CD14-positive monocyte (primary cell): ENCODE data around the gene CSRP1. TPM values are rescaled to one million over a fixed set of nuclear protein-coding genes. Genes with fewer than 3 reads are reported as not detected.

Source experiments
- DNase-seq, 3 donors: peaks; one replicate each; pipeline ENCODE4 v3.0.0-alpha.2; 2011 to 2022
- H2AFZ ChIP-seq: 2 replicates; pipeline ENCODE4 v1.6.0; 2012; ENCODE audit warnings: mild to moderate bottlenecking, low read depth, low read length, inconsistent platforms; ENCODE audit not compliant: insufficient read depth, poor library complexity, severe bottlenecking
- H3K27ac ChIP-seq, 2 donors: 1 replicate in 1 of 2; 2 replicates in 1 of 2; pipeline ENCODE4 v1.5.1; 2012 to 2013; ENCODE audit warnings: low read length in 2 of 2, control low read depth in 1 of 2, inconsistent platforms in 1 of 2, low read depth in 1 of 2, mild to moderate bottlenecking in 1 of 2
- H3K27me3 ChIP-seq, 2 donors: one replicate each; pipeline versions ENCODE4 v1.6.0 to v1.6.1; 2011 to 2013; ENCODE audit warnings: low read length in 2 of 2; ENCODE audit not compliant: control insufficient read depth in 2 of 2, insufficient read depth in 2 of 2
- H3K36me3 ChIP-seq, 2 donors: replicated peaks in 1 of 2; 1 replicate in 1 of 2; 2 replicates in 1 of 2; pipeline versions ENCODE4 v1.5.1 to v1.6.1; 2012 to 2013; ENCODE audit warnings: low read length in 2 of 2, control low read depth in 1 of 2, inconsistent platforms in 1 of 2, mild to moderate bottlenecking in 1 of 2; ENCODE audit not compliant: insufficient read depth in 2 of 2, control insufficient read depth in 1 of 2
- H3K4me1 ChIP-seq, 2 donors: 1 replicate in 1 of 2; 2 replicates in 1 of 2; pipeline versions ENCODE4 v1.5.1 to v1.6.1; 2012 to 2013; ENCODE audit warnings: low read length in 2 of 2, control low read depth in 1 of 2, inconsistent platforms in 1 of 2, mild to moderate bottlenecking in 1 of 2, moderate library complexity in 1 of 2; ENCODE audit not compliant: insufficient read depth in 2 of 2, control insufficient read depth in 1 of 2
- H3K4me2 ChIP-seq: replicated peaks from 2 replicates; pipeline ENCODE3; 2012; ENCODE audit warnings: low read length, moderate library complexity, mild to moderate bottlenecking; ENCODE audit not compliant: poor library complexity, severe bottlenecking; ENCODE audit errors: extremely low read depth
- H3K4me3 ChIP-seq, 3 experiments: fragments of 200-600 bp in 1 of 3; sonication (generic) in 1 of 3; replicated peaks in 1 of 3; 1 replicate in 2 of 3; 2 replicates in 1 of 3; pipeline ENCODE4 v1.5.1; 2011 to 2013; ENCODE audit warnings: low read length in 3 of 3, mild to moderate bottlenecking in 3 of 3, control low read depth in 2 of 3, low read depth in 2 of 3, inconsistent platforms in 1 of 3, moderate library complexity in 1 of 3
- H3K79me2 ChIP-seq: 2 replicates; pipeline ENCODE4 v1.6.0; 2012; ENCODE audit warnings: mild to moderate bottlenecking, control low read depth, inconsistent platforms, low read length, moderate library complexity; ENCODE audit not compliant: insufficient read depth
- H3K9ac ChIP-seq: 2 replicates; pipeline ENCODE4 v1.6.0; 2017; ENCODE audit warnings: low read length, mild to moderate bottlenecking; ENCODE audit not compliant: insufficient read depth, poor library complexity, severe bottlenecking
- H3K9me3 ChIP-seq, 2 donors: replicated peaks in 1 of 2; 1 replicate in 1 of 2; 2 replicates in 1 of 2; pipeline versions ENCODE4 v1.5.1 to v1.6.1; 2012 to 2013; ENCODE audit warnings: low read length in 2 of 2, control low read depth in 1 of 2; ENCODE audit not compliant: control insufficient read depth in 1 of 2, insufficient read depth in 1 of 2
- H4K20me1 ChIP-seq: 2 replicates; pipeline ENCODE4 v1.6.0; 2012; ENCODE audit warnings: mild to moderate bottlenecking, low read length, control low read depth, moderate library complexity; ENCODE audit not compliant: insufficient read depth
- H3K27ac Mint-ChIP-seq, 7 donors: one replicate each; pipeline ENCODE4 v1.8.0; 2020; ENCODE audit warnings: mild to moderate bottlenecking in 7 of 7, mixed read lengths in 7 of 7, moderate library complexity in 6 of 7, inconsistent platforms in 2 of 7
- H3K27me3 Mint-ChIP-seq, 3 donors: one replicate each; pipeline ENCODE4 v1.8.0; 2021 to 2022; ENCODE audit warnings: low read depth in 3 of 3, mild to moderate bottlenecking in 3 of 3, mixed read lengths in 3 of 3, moderate library complexity in 3 of 3, inconsistent platforms in 1 of 3
- H3K36me3 Mint-ChIP-seq, 2 donors: one replicate each; pipeline ENCODE4 v1.8.0; 2020; ENCODE audit warnings: mixed read lengths in 2 of 2, inconsistent platforms in 1 of 2, mild to moderate bottlenecking in 1 of 2
- H3K4me1 Mint-ChIP-seq: one replicate; pipeline ENCODE4 v1.8.0; 2020; ENCODE audit warnings: mild to moderate bottlenecking, mixed read lengths
- H3K4me3 Mint-ChIP-seq, 2 donors: one replicate each; pipeline ENCODE4 v1.8.0; 2020; ENCODE audit warnings: mild to moderate bottlenecking in 2 of 2, mixed read lengths in 2 of 2, moderate library complexity in 1 of 2
- H3K9me3 Mint-ChIP-seq, 7 donors: one replicate each; pipeline ENCODE4 v1.8.0; 2020 to 2022; ENCODE audit warnings: mixed read lengths in 7 of 7, mild to moderate bottlenecking in 6 of 7, moderate library complexity in 6 of 7, inconsistent platforms in 2 of 7
- WGBS: methylation state at CpG from one replicate; pipeline ENCODE4 v1.1.5; 2013; ENCODE audit warnings: missing lambda C conversion rate; ENCODE audit not compliant: insufficient coverage; 5-methylcytosine and 5-hydroxymethylcytosine counted together
- intact Hi-C, 2 donors: fragments of 100-400 bp; cut with micrococcal nuclease; formaldehyde crosslinking; loops; one replicate each; pipeline versions ENCODE4 v1.15.0 to v1.15.1; 2023
- polyA plus RNA-seq, 3 donors: library from polyadenylated mRNA; depleted of rRNA in 1 of 3; unstranded in 2 of 3; stranded (reverse) in 1 of 3; fragments of 300-500 nt in 2 of 3; fragments of >200 nt in 1 of 3; fragmentation: Illumina TruSeq in 2 of 3; gene quantifications; 1 replicate in 2 of 3; 2 replicates in 1 of 3; pipeline ENCODE4 v1.2.3, GENCODE V29; 2012 to 2021
- TF ChIP-seq, protein P1 (sequence below): fragments of 200-600 bp; IDR thresholded peaks from one replicate; pipeline ENCODE4 v1.8.0; 2022; ENCODE audit warnings: antibody characterized with exemption, mild to moderate bottlenecking

CSRP1 gene
- polyA plus RNA-seq, 3 donors, result 87.4 to 111 (median 98.8) TPM

DNA sequence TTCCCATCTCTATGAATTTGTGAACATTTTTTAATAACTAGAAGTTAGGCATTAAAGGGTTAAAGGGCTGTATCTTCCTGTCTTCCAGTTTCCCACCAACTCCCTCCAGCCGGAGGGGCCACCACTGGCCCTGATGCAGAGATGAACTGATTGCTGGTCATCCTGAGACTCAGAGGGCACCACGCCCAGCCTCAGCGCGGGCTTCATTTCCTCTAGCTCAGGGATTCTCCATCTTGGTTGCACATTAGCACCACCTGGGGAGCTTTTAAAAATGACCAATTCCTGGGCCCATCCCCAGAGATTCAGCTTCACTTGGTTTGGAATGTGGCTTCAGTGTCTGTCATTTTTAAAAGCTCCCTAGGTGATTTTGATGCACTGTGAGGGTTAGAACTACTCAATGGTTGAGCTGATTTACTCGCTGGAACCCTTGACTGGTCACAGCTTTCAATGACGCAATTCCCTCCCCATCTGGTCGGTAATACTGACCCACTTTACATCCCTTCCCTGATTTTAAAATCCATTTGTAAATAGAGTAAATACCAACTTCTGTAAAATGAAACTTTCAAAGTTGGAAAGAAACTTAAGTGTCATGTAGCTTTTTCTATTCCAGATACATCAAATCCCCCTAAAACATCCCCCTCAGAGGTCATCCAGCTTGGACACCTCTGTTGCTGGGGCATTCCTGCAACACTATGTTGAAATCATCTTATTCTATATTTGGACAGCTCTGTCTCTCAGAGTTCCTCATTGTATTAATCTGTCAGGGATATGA is 37.1 kb upstream of the CSRP1 start:
- peaks cover 15 to 27% (median 16%) of the 10 kb centered on the region in 3 donors for H3K27me3 Mint-ChIP-seq
- no peaks in the 10 kb centered on the region for H3K79me2 ChIP-seq

DNA sequence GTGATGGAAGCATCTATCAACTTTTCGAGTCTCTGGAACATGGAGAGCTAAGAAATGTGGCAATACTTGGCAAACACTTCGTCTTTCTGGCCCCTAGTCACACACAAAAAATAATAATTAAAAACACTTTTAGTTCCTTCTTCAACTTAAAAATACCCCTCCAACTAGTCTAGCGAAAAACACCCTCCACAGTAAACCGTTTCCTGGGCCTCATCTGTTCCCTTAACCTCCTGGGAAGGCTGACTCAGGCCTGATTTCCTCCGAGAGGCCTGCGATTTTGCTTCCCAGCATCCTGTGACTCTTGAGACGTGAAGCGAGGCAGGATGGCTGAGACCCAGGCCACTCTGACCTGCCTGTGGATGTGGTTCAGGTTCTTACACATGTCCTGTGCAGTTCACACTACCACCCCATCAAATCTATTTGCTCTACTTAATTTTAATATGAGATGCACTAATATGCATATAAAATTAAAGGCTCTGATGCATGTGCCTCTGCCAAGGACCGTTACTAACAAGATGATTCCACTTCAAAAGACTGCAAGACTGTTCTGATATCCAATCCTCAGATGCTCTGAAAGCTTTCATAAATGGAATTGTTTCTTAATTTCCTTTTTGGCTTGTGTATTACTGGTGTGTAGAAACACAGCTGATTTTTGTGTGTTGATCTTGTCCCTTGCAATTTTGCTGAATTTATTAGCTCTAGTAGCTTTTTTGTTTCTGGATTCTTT is 35.5 kb upstream of the CSRP1 start:
- peaks cover 19 to 39% (median 30%) of the 10 kb centered on the region in 3 donors for H3K27me3 Mint-ChIP-seq
- peak overlapping the region in 1 of 2 donors; percentile 67 for H3K4me3 Mint-ChIP-seq
- peak overlapping the region in 1 of 2 donors; percentile 45 for H3K27ac ChIP-seq
- DNase-seq, result peak in 2 of 3 donors; percentile 28 to 60
- no peaks in the 10 kb centered on the region for H3K79me2 ChIP-seq
- peaks cover 27 to 30% of the 10 kb centered on the region in 2 donors for H3K27me3 ChIP-seq
- no peak overlapping the region for H3K4me3 ChIP-seq
- no peaks in the 10 kb centered on the region for H3K36me3 ChIP-seq
- TF ChIP-seq, protein P1, sequence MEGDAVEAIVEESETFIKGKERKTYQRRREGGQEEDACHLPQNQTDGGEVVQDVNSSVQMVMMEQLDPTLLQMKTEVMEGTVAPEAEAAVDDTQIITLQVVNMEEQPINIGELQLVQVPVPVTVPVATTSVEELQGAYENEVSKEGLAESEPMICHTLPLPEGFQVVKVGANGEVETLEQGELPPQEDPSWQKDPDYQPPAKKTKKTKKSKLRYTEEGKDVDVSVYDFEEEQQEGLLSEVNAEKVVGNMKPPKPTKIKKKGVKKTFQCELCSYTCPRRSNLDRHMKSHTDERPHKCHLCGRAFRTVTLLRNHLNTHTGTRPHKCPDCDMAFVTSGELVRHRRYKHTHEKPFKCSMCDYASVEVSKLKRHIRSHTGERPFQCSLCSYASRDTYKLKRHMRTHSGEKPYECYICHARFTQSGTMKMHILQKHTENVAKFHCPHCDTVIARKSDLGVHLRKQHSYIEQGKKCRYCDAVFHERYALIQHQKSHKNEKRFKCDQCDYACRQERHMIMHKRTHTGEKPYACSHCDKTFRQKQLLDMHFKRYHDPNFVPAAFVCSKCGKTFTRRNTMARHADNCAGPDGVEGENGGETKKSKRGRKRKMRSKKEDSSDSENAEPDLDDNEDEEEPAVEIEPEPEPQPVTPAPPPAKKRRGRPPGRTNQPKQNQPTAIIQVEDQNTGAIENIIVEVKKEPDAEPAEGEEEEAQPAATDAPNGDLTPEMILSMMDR, result no peak
- H3K9ac ChIP-seq, result no peak overlapping the region
- H3K27ac Mint-ChIP-seq, result peak overlapping the region; percentile 66 to 89 (median 82)
- peaks cover 0 to 15% (median 0%) of the 10 kb centered on the region in 7 donors for H3K9me3 Mint-ChIP-seq
- peaks cover 78% of the 10 kb centered on the region for H3K4me1 Mint-ChIP-seq
- H3K9me3 ChIP-seq, result no peaks in the 10 kb centered on the region
- H3K4me2 ChIP-seq, result peak overlapping the region; percentile 27
- H3K36me3 Mint-ChIP-seq, result peaks cover 0 to 17% of the 10 kb centered on the region in 2 donors
- H4K20me1 ChIP-seq, result no peaks in the 10 kb centered on the region
- no peak overlapping the region for H2AFZ ChIP-seq
- peaks cover 64 to 79% of the 10 kb centered on the region in 2 donors for H3K4me1 ChIP-seq
- 1% methylated on average over 6 of the region's 9 CpGs for WGBS
- intact Hi-C loops, result no loop called here

More for the DNA sequence above, 37.1 kb upstream of the CSRP1 start:
- Histone ChIP-seq H3K9ac (no peak overlapping the region), H3K27ac (peak overlapping the region in 1 of 2 donors; percentile 28), H3K27me3 (peaks cover 13 to 17% of the 10 kb centered on the region in 2 donors), H2AFZ (no peak overlapping the region), H3K9me3 (no peaks in the 10 kb centered on the region), H3K4me2 (peak overlapping the region; percentile 2), H3K4me1 (peaks cover 52 to 65% of the 10 kb centered on the region in 2 donors), H3K36me3 (no peaks in the 10 kb centered on the region), H4K20me1 (no peaks in the 10 kb centered on the region), H3K4me3 (peak overlapping the region in 1 of 3 experiments; percentile 4)
- Mint-ChIP-seq H3K4me1 (peaks cover 66% of the 10 kb centered on the region), H3K4me3 (peak overlapping the region; percentile 31 to 49), H3K36me3 (peaks cover 0 to 12% of the 10 kb centered on the region in 2 donors), H3K9me3 (peaks cover 0 to 15% (median 0%) of the 10 kb centered on the region in 7 donors), H3K27ac (peak overlapping the region in 6 of 7 donors; percentile 58 to 74 (median 64))
- DNase-seq, result peak; percentile 20 to 82 (median 33)
- no CpG with 5 or more reads among the region's 7 CpGs for WGBS
- TF ChIP-seq, protein P1, result no peak
- intact Hi-C loops, result no loop called here
